GM19238 (cell line): ENCODE data around the gene WNT9B.
"Not testable (repeated sequence)": the region's sequence is repeated elsewhere in the genome, so short reads cannot be mapped to it uniquely, and the experiment has no call there.

ENCODE experiments used
- DNase-seq: peaks from one replicate; pipeline ENCODE4 v3.0.0; 2011; ENCODE audit warnings: low spot score; ENCODE audit not compliant: insufficient read length

Gene WNT9B

DNA sequence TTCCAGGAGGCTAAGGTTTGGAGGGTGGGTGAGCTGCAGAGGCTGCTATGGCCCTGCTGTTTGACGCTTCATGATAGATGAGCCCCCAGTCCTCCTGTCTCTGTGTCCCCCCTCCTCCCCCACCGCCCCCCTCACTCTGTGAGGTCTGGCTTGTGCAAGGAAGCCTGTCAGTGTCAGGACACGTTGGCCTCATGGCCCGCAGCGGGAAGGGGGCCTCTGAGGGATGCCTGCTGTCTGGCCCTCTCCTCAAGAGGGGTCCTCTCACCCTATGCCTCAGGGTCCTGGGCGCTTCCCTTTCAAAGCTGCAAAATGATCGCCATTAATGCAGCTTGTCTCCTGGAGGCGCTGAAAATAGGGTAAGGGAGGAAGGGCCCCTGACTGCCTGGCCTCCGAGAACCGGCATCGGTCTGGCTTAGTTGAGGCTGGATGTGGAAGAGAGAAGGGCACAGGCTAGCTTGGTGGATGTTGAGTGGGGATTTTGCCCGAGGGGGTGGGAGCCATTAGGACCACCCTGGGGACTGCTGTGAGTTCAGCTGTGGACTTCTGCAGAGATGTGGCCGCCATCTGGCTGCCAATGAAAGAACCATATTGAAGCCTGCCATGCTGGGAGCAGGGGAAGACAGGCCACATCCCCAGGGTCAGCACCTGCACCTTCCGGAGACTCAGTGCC is 56.8 kb downstream of the WNT9B start:
- DNase-seq = no peak

DNA sequence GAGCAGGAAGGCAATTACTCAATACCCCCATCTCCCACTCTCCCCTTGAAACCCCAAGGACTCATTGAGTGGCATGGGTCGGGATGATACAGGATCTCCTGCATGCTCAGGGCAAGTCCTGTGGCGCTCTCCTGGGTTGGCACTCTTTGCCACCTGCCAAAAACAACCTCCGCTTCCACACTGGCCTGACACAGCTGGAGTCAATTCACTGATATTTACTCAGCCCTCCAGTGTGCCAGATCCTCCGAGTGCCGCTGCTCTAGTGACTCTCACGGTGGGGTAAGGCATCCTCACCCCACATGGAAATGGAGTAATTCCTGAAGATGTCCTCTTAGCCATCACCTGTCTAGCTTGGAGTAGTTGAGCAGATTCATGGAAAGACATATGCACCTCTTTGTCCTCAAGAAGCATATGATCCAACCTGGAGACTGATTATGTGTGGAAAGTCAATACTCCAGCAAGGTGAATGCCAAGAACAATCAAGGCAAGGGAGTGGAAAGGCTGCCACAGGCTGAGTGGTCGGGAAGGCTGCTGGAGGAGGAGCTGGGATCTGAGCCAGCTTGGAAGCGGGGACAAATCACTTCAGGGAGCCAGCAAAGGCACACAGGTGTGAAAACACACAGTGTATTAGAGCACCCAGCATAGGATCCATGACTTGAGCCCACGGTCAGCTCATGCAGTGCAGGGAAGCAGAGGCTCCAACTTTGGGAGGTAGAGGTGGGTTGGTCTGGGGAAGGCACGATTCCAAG is 59.0 kb downstream of the WNT9B start:
- DNase-seq = no peak

DNA sequence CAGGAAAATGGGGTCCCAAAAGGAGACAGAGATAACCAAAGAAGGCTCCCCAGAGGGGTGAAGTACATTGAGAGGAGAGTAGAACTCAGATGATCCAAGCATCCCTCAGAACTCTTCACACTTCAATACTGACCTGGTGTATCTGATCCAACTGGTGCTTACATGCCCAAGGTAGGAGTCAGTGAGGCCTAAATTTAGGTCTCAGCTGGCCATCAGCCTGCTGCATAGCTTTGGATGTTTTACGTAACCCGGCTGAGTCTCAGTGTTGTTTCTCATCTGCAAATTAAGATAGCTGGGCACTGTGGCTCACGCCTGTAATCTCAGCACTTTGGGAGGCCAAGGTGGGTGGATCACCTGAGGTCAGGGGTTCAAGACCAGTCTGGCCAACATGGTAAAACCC is 59.9 kb downstream of the WNT9B start:
- DNase-seq = no peak

DNA sequence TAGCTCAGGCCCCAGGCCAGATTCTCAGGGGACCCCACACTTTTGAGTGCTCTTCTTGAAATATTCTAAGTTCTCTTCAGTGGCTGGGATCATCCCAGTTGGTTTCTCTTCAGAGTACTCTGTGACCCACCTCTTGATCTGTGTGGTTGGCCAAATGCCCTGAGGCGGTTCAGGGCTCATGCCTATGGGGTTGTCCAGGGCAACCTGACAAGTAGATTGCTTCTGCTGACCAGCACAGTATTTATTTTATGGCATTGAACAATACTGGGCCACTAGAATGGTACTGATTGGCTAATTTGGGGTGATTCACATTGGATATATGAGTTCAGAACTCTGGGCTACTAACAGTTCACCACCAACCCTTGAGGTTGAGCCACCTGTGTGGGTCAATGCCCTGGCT is 64.2 kb downstream of the WNT9B start:
- DNase-seq = no peak

DNA sequence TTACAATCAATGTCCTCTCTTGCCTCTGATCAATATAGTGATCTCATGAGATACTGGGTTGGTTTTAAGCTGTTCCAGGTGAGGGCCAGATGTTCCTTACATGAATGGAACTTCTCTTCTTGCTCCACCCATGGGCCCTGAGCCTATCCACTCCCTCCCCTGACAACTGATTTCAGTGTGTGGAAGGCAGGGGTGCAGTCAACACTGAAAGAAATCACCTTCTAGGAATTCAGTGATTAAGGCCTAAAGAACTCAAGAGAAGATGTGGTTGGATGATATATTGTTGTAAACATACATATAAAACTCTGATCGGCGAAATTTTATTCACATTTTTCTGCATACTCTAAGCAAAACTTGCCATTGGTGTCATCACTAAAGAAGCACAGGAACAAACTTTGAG is 64.8 kb downstream of the WNT9B start:
- DNase-seq = no peak

DNA sequence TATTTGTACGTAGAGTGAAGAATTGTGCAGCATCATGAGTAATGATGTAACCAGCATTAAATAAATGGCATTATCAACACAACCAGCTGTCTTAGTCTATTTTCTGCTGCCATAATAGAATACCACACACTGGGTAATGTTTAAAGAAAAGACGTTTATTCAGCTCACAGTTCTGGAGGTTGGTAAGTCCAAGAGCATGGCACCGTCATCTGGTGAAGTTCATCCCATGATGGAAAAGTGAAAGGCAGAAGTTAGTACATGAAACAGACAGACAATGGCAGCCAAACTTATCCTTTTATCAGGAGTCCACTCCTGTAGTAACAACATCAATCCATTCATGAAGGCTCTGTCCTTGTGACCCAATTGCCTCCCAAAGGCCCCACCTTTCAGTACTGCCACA is 65.2 kb downstream of the WNT9B start:
- no peak for DNase-seq

DNA sequence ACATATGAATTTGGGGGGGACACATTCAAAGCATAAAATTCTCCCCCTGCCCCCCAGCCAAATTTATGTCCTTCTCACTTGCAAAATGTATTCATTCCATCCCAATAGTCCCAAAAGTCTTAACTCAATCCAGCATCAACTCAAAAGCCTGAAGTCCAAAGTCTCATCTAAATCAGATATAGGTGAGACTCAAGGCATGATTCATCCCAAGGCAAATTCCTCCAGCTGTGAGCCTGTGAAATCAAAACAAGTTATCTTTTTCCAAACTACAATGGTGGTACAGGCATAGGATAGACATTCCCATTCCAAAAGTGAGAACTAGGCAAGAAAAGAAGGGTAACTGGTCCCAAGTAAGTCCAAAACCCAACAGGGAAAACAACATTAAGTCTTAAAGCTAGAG is 65.7 kb downstream of the WNT9B start:
- DNase-seq = no peak

DNA sequence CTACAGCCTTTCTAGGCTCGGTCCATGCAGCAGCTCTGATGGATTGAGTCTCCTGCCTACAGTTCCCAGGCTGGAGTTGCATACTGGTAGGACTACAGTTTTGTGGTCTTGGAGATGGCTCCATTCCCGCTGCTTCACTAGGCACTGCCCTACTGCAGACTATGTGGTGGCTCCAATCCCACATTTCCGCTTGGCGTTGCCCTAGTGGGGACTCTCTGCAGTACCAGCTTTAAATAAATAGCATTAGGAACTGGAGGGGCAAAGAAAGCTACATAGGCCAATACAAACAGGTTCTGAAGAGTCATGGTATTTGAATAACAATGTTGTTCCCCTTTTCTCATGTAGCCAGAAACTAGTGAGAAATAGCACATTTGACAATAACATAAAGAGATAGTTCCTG is 66.1 kb downstream of the WNT9B start:
- DNase-seq = no peak

DNA sequence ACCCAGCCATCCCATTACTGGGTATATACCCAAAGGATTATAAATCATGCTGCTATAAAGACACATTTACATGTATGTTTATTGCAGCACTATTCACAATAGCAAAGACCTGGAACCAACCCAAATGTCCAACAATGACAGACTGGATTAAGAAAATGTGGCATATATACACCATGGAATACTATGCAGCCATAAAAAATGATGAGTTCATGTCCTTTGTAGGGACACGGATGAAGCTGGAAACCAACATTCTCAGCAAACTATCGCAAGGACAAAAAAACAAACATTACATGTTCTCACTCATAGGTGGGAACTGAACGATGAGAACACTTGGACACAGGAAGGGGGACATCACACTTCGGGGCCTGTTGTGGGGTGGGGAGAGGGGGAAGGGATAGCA is 70.6 kb downstream of the WNT9B start:
- DNase-seq = not testable (repeated sequence)

DNA sequence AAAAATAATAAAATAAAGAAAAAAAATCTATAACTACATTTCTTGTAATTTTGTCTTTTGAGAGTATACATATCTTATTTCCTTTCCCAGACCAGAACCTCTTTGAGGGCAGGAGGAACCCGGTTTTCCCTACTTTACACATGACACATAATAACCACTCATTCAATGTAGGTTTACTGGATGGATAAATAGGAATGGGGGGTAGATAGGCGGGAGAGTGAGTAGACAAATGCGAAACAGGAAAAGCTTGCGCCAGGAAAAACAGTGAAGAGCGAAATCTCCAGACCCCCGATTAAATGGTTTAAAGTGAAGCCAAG is 71.1 kb downstream of the WNT9B start:
- no peak for DNase-seq

DNA sequence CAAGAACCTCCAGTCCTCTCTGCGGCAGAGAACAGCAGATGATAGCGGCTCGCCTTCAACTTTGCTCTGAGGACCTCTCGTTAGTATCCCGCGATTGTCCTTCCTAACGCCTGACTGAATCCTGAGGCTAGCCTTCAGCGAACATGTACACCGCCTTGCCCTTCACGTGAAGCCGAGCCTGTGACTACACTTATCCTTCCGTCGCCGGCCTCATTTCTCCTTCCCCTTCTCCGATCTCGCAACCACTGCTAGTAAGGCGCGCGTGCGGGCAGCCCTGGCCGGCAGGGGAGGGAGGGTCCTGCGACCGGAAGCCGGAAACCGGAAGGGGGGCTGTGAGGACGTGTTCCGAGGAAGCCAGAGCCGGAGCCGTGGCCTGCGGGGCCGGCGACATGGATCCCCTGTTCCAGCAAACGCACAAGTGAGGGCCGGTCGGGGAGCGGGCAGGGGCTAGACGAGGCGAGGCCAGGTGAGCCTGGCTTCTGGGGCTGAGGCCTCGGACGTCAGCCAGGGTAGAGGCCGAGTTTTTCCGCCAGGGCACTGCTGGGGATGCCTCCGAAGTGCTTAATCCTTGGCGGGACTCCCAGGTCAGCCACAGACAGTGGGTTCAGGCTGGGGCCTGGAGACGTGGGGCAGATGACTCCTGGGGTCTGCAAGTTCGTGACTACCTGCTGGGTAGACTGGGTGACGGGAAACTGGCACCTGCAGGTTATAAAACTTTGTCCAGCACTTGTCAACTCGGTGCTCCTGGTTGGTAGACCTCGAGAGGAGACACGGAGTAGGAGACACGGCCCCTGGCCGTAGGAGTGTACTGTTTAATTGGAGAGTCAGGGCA is 71.6 kb downstream of the WNT9B start, which contains the start of gene GOSR2:
GOSR2 (plus strand) TSS at position 357 of the 832 bp plus-strand sequence; CDS start at position 390, 33 bp downstream.
- DNase-seq = peak; percentile 94

DNA sequence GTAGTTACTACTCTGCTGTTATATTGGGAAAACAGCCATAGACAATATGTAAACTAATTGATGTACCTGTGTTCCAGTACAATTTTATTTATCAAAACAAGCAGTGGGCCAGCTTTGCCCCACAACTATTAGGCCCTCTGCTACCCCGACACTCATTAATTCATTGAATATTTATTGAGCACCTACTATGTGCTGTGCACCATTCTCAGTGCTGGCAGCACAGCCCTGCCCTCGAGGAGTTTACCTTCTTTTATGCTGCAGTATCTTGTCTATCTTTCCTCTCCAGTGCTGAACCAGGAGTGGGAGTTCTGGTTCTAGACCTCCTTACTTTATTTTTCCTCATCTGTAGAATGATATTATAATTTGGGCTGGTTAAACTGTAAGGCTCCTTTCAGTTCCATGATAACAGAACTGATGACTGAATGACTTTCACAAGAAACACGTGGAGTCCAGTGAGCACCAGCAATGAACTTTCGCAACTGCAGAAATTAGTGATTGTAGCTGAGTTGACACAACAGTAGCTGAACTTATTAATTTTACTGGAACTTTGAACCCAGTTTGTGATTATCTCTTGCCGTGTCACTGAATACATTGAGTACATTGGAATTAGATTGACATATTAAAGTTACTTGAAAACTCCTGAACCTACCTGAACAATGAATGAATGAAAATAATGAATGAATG is 73.9 kb downstream of the WNT9B start:
- no peak for DNase-seq

DNA sequence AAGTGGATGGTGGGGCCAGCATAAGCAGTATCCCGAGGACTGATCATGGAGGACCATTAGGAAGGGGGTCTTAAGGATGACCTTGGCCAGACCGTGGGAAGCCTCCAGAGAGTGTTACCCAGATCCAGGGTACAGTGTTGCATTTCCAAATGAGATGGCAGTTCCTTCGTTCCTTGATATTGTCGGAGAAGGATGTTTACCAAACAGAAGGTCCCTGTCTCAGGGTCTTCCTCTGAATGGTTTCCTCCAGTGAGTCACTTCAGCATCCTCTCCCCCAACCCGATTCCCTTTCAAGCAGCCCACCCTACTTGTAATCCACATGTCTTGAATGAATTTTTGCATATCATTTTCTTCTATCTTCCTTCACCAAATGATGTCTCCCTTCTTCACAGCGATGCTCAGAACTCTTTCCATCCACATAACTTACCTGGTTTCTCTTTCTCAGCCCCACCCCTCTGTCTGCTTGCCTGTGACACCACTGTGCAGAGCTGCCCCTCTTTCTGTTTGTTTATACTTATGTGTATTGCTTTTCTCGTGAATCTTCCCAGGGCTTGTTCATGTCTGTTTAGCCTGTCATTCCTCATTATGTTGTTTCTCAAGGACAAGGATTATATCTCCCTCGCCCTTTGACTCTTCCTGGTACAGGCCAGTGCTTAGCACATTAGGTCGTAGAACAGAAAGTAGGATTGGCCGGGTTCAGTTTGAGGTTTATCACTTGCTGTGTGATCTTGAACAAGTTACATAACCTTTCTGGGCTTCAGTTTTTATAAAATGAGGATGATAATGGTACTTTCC is 77.3 kb downstream of the WNT9B start:
- DNase-seq = no peak

DNA sequence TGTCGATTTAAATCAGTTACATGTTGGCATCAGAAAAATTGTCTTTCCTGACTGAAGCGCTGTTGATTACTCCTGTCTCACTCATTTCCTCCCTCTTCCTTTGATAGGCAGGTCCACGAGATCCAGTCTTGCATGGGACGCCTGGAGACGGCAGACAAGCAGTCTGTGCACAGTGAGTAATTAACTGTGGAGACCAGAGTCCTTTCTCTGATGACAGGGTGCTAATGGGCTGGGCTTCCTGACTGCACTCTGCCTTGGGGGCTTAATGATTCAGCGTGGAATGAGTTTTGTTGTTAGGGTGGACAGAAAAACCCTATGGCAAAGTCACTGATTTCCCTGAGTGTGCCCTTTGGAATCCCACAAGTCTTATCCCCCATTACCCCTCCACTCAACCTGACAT is 78.0 kb downstream of the WNT9B start:
- no peak for DNase-seq

DNA sequence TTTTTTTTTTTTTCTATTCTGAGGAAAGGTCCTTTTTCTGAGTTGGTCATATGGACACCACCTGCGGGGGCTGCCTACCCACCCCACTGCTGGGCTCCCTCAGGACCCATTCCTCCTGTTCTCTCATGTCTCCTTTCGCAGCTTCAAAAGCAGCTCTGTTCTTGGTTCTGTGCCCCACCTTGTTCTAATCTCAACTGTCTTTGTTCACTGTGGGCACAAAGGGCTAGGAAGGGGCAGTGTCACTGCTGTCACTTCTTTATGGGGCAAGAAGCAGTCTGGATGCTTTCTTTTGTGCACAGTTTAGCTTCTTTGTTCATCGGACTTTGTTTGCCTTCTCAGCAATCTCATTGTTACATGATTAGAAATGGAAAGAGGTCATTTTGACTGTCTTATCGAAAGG is 78.7 kb downstream of the WNT9B start:
- DNase-seq = no peak

DNA sequence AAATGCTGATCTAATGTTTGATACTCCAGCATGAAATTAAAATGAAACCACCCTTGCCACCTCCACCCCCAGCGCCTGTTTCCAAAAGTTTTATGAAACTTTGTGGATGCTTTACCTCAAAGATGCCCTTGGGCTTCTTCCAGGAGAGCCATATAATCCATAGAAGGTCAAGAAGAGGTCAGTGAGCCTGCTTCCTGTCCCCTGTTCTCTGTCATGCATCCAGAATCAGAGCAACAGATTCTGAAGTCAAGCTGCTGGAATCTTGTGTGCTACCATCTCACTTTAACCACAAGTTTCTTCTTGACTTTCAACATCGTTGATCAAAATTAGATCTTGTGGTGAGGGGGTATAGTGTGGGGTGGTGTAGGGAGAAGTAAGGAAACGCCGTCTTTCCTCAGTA is 80.2 kb downstream of the WNT9B start:
- DNase-seq = no peak

DNA sequence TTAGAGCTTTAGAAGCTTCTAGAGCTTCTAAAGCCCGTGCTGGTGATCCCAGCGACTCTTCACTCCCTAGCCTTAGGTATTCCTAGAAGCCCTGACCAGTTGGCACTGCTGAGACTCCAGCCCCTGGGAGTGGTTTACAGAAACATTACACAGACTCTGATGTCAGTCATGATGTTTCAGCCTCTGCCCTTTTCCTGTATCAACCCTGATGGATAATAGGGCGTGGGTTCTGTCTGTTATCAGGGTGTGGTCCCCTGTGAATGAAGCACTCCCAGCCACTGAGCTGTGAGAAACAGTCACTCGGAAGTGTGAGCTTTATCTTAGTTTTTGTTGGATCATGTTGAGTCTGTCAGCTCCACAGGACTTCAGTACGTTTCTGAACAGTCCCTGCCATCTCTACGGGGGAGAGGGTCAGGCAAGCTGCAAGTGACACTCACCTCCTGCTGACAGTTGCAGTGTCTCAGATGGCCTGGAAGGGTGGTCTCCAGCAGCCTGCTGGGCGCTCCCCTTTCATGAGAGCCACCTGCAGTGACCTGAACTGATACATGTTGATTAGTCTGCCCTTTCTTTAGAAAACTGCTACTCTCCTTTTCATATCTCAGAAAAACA is 84.4 kb downstream of the WNT9B start:
- DNase-seq = no peak
